ENCODE results near the gene OTUD4. TPM values are rescaled to one million over a fixed set of nuclear protein-coding genes. Genes with fewer than 3 reads are reported as not detected.

The OTUD4 gene
- total and polyA plus RNA-seq, 2 donors (not counting 1 experiment from before 2014, with no cell fraction given) = 9.7 to 51.0 TPM

- H3K4me2 ChIP-seq (replicated peaks; ENCODE audit: low read depth, low read length, poor library complexity, severe bottlenecking) = peak overlapping the region; percentile 18
- H3K27ac ChIP-seq (ENCODE audit: low read length in 2 of 2) = peak overlapping the region; percentile 38 to 78
- H2AFZ ChIP-seq (ENCODE audit: insufficient read depth, low read depth, low read length, poor library complexity, severe bottlenecking) = no peak overlapping the region
- H3K9ac ChIP-seq (ENCODE audit: low read length) = no peak overlapping the region
- peaks cover 12% of the 10 kb centered on the region in 2 donors for H3K4me1 ChIP-seq (ENCODE audit: control insufficient read depth in 2 of 2, insufficient read depth in 2 of 2, low read length in 2 of 2)
- ChIA-PET CTCF (no interaction called here), POLR2A (no interaction called here)
- no peaks in the 10 kb centered on the region for H3K9me3 ChIP-seq (ENCODE audit: control extremely low read depth in 1 of 3, control insufficient read depth in 2 of 3, insufficient read depth in 1 of 3, low read length in 2 of 3)
- intact Hi-C loops (cut with micrococcal nuclease) = no loop called here
- H3K79me2 ChIP-seq (ENCODE audit: control insufficient read depth, insufficient read depth, low read length) = no peaks in the 10 kb centered on the region
- Mint-ChIP-seq H3K27me3 (no peaks in the 10 kb centered on the region), H3K4me3 (peak overlapping the region; percentile 27), H3K27ac (peak overlapping the region; percentile 67), H3K4me1 (peaks cover 29% of the 10 kb centered on the region), H3K9me3 (ENCODE audit: insufficient read depth) (no peaks in the 10 kb centered on the region)
- H4K20me1 ChIP-seq (ENCODE audit: control insufficient read depth, insufficient read depth, low read length, poor library complexity, severe bottlenecking) = no peaks in the 10 kb centered on the region
- H3K4me3 ChIP-seq (ENCODE audit: control extremely low read depth in 1 of 5, extremely low read depth in 1 of 5, insufficient read depth in 1 of 5, low read depth in 2 of 5, low read length in 4 of 5) = no peak overlapping the region
- DNase-seq (peak; percentile 50), ATAC-seq (ENCODE audit: low read depth) (peak; percentile 56)
- TF ChIP-seq, protein P1, sequence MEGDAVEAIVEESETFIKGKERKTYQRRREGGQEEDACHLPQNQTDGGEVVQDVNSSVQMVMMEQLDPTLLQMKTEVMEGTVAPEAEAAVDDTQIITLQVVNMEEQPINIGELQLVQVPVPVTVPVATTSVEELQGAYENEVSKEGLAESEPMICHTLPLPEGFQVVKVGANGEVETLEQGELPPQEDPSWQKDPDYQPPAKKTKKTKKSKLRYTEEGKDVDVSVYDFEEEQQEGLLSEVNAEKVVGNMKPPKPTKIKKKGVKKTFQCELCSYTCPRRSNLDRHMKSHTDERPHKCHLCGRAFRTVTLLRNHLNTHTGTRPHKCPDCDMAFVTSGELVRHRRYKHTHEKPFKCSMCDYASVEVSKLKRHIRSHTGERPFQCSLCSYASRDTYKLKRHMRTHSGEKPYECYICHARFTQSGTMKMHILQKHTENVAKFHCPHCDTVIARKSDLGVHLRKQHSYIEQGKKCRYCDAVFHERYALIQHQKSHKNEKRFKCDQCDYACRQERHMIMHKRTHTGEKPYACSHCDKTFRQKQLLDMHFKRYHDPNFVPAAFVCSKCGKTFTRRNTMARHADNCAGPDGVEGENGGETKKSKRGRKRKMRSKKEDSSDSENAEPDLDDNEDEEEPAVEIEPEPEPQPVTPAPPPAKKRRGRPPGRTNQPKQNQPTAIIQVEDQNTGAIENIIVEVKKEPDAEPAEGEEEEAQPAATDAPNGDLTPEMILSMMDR (IDR thresholded peaks at IDR 0.05) = no peak
- no peak for TF ChIP-seq EZH2 (IDR thresholded peaks at IDR 0.05; ENCODE audit: borderline replicate concordance, insufficient read depth, low read depth, low read length, poor library complexity, severe bottlenecking)
- WGBS (ENCODE audit: insufficient coverage) = 47% methylated on average over 2 of the region's 5 CpGs
- H3K27me3 ChIP-seq (replicated peaks in 1 of 4; ENCODE audit: control extremely low read depth in 1 of 4, control insufficient read depth in 3 of 4, insufficient read depth in 4 of 4, low read length in 3 of 4) = no peaks in the 10 kb centered on the region
- peaks cover 5 to 14% of the 10 kb centered on the region in 2 experiments for H3K36me3 ChIP-seq (replicated peaks in 1 of 2; ENCODE audit: control extremely low read depth in 1 of 2, control insufficient read depth in 1 of 2, extremely low read depth in 1 of 2, insufficient read depth in 2 of 2, low read length in 1 of 2)
These were observed 47.8 kb downstream of the OTUD4 start for GRCh38 chr4:145132511-145133098.

GRCh38 chr4:145131848-145132247 lies 48.5 kb downstream of the OTUD4 start:
- ATAC-seq (ENCODE audit: low read depth) (no peak), DNase-seq (no peak)
- Histone ChIP-seq H3K9ac (ENCODE audit: low read length) (no peak overlapping the region), H3K4me3 (ENCODE audit: control extremely low read depth in 1 of 5, extremely low read depth in 1 of 5, insufficient read depth in 1 of 5, low read depth in 2 of 5, low read length in 4 of 5) (no peak overlapping the region), H3K36me3 (replicated peaks in 1 of 2; ENCODE audit: control extremely low read depth in 1 of 2, control insufficient read depth in 1 of 2, extremely low read depth in 1 of 2, insufficient read depth in 2 of 2, low read length in 1 of 2) (peaks cover 7 to 21% of the 10 kb centered on the region in 2 experiments), H3K79me2 (ENCODE audit: control insufficient read depth, insufficient read depth, low read length) (no peaks in the 10 kb centered on the region), H4K20me1 (ENCODE audit: control insufficient read depth, insufficient read depth, low read length, poor library complexity, severe bottlenecking) (no peaks in the 10 kb centered on the region), H3K27me3 (replicated peaks in 1 of 4; ENCODE audit: control extremely low read depth in 1 of 4, control insufficient read depth in 3 of 4, insufficient read depth in 4 of 4, low read length in 3 of 4) (no peaks in the 10 kb centered on the region), H3K4me2 (replicated peaks; ENCODE audit: low read depth, low read length, poor library complexity, severe bottlenecking) (no peak overlapping the region), H3K27ac (ENCODE audit: low read length in 2 of 2) (peak overlapping the region in 1 of 2 donors; percentile 47), H3K9me3 (ENCODE audit: control extremely low read depth in 1 of 3, control insufficient read depth in 2 of 3, insufficient read depth in 1 of 3, low read length in 2 of 3) (no peaks in the 10 kb centered on the region), H3K4me1 (ENCODE audit: control insufficient read depth in 2 of 2, insufficient read depth in 2 of 2, low read length in 2 of 2) (peaks cover 12% of the 10 kb centered on the region in 2 donors), H2AFZ (ENCODE audit: insufficient read depth, low read depth, low read length, poor library complexity, severe bottlenecking) (no peak overlapping the region)
- intact Hi-C loops (cut with micrococcal nuclease) = no loop called here
- WGBS (ENCODE audit: insufficient coverage) = 98% methylated on average over 4 of the region's 12 CpGs
- POLR2A ChIA-PET = no interaction called here
- TF ChIP-seq, protein P1 (IDR thresholded peaks at IDR 0.05) = no peak
- no peak for TF ChIP-seq EZH2 (IDR thresholded peaks at IDR 0.05; ENCODE audit: borderline replicate concordance, insufficient read depth, low read depth, low read length, poor library complexity, severe bottlenecking)
- H3K9me3 Mint-ChIP-seq (ENCODE audit: insufficient read depth) = no peaks in the 10 kb centered on the region
- H3K4me1 Mint-ChIP-seq = peaks cover 26% of the 10 kb centered on the region
- H3K27ac Mint-ChIP-seq = no peak overlapping the region
- CTCF ChIA-PET = no interaction called here
- no peaks in the 10 kb centered on the region for H3K27me3 Mint-ChIP-seq
- no peak overlapping the region for H3K4me3 Mint-ChIP-seq
